K562 (cell line): ENCODE data around the gene MAML1. TPM values are rescaled to one million over a fixed set of nuclear protein-coding genes. Genes with fewer than 3 reads are reported as not detected.

Experiments
- CEBPB ChIP-seq: fragments of 450-650 bp; IDR thresholded peaks from 2 replicates; pipeline ENCODE4 v1.6.1; 2016; ENCODE audit warnings: missing genetic modification characterization, missing compliant biosample characterization
- CHD7 ChIP-seq: fragments of 200-600 bp; sonication (generic); IDR thresholded peaks from one replicate; pipeline ENCODE4 v1.6.1; 2012; ENCODE audit warnings: mild to moderate bottlenecking, low read depth, low read length, inconsistent platforms
- LCOR ChIP-seq: sonication (generic); formaldehyde crosslinking; IDR thresholded peaks from 2 replicates; pipeline ENCODE4 v1.8.0; 2022; ENCODE audit warnings: mild to moderate bottlenecking, missing genetic modification reagents
- MIER1 ChIP-seq: fragments of 450-650 bp; IDR thresholded peaks from 2 replicates; pipeline ENCODE4 v1.6.1; 2016; ENCODE audit warnings: antibody characterized with exemption, mild to moderate bottlenecking, low read depth
- NR1H2 ChIP-seq: sonication (generic); formaldehyde crosslinking; IDR thresholded peaks from 2 replicates; pipeline ENCODE4 v1.4.0; 2020; ENCODE audit warnings: mild to moderate bottlenecking, missing genetic modification reagents
- PURB ChIP-seq: sonication (generic); formaldehyde crosslinking; IDR thresholded peaks from 2 replicates; pipeline ENCODE4 v1.9.0; 2021; ENCODE audit warnings: low read depth, mild to moderate bottlenecking, missing genetic modification reagents
- SNAPC5 ChIP-seq: fragments of 250-450 bp; sonication (Bioruptor Pico); IDR thresholded peaks from 2 replicates; pipeline ENCODE4 v1.8.0; 2021; ENCODE audit warnings: moderate library complexity, mild to moderate bottlenecking, inconsistent platforms
- SREBF2 ChIP-seq: sonication (generic); formaldehyde crosslinking; IDR thresholded peaks from 2 replicates; pipeline ENCODE4 v1.4.0; 2020; ENCODE audit warnings: mild to moderate bottlenecking, missing genetic modification reagents
- ZBED1 ChIP-seq: IDR thresholded peaks from 2 replicates; pipeline ENCODE4 v1.6.1; 2014
- ZNF174 ChIP-seq: fragments of 250-450 bp; sonication (Bioruptor Pico); IDR thresholded peaks from 2 replicates; pipeline ENCODE4 v1.4.0; 2020; ENCODE audit warnings: mild to moderate bottlenecking
- polyA plus RNA-seq, 8 experiments: library from polyadenylated mRNA; depleted of rRNA in 4 of 8; stranded (reverse) in 5 of 8; unstranded in 3 of 8; fragments of >200 nt; fragmentation: Nextera tagmentation in 2 of 8; fragmentation: Illumina TruSeq in 1 of 8; extraction: Ambion mirVana in 2 of 8; extraction: Trizol in 1 of 8; gene quantifications; 2 replicates each; pipeline versions ENCODE4 v1.2.1 to v1.2.3, GENCODE V29; 2011 to 2014; ENCODE audit warnings: inconsistent platforms in 1 of 8, missing spikeins in 1 of 8
- total RNA-seq, 7 experiments: library from RNA; depleted of rRNA in 6 of 7; stranded (reverse); fragments of >200 nt in 6 of 7; fragmentation: Illumina TruSeq in 2 of 7; extraction: Trizol in 2 of 7; gene quantifications; 2 replicates each; pipeline versions ENCODE4 v1.2.1 to v1.2.3, GENCODE V29; 2011 to 2021; ENCODE audit warnings: low replicate concordance in 1 of 7
- TF ChIP-seq, protein P1 (sequence below), 2 experiments: fragments of 450-650 bp; IDR thresholded peaks; 2 replicates each; pipeline ENCODE4 v1.6.1; 2016
- TF ChIP-seq, protein P2 (sequence below): fragments of 450-650 bp; formaldehyde crosslinking; IDR thresholded peaks from 2 replicates; pipeline ENCODE4 v1.4.0; 2020; ENCODE audit warnings: mild to moderate bottlenecking, moderate library complexity

MAML1 gene
- total and polyA plus RNA-seq, 9 of the 15 experiments (the other 6 are each of a cell fraction or from before 2014, with no cell fraction given): 0.32 to 18.4 (median 7.0) TPM

- TF ChIP-seq SREBF2 (CRISPR knock-in tag) (0 out of 2 replicates have a peak, but pooled peaks have one; percentile 28), LCOR (CRISPR knock-in tag) (no peak), NR1H2 (CRISPR knock-in tag) (no peak), SNAPC5 (CRISPR knock-in tag) (no peak), ZBED1 (0 out of 2 replicates have a peak, but pooled peaks have one; percentile 38), MIER1 (0 out of 2 replicates have a peak, but pooled peaks have one; percentile 16), ZNF174 (no peak), PURB (CRISPR knock-in tag) (no peak), CHD7 (no peak), CEBPB (tag) (no peak)
- TF ChIP-seq, protein P1, sequence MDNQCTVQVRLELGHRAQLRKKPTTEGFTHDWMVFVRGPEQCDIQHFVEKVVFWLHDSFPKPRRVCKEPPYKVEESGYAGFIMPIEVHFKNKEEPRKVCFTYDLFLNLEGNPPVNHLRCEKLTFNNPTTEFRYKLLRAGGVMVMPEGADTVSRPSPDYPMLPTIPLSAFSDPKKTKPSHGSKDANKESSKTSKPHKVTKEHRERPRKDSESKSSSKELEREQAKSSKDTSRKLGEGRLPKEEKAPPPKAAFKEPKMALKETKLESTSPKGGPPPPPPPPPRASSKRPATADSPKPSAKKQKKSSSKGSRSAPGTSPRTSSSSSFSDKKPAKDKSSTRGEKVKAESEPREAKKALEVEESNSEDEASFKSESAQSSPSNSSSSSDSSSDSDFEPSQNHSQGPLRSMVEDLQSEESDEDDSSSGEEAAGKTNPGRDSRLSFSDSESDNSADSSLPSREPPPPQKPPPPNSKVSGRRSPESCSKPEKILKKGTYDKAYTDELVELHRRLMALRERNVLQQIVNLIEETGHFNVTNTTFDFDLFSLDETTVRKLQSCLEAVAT (IDR thresholded peaks at IDR 0.05): peak in 1 of 2 experiments; percentile 14; a peak in 2 of 4 replicates
- TF ChIP-seq, protein P2, sequence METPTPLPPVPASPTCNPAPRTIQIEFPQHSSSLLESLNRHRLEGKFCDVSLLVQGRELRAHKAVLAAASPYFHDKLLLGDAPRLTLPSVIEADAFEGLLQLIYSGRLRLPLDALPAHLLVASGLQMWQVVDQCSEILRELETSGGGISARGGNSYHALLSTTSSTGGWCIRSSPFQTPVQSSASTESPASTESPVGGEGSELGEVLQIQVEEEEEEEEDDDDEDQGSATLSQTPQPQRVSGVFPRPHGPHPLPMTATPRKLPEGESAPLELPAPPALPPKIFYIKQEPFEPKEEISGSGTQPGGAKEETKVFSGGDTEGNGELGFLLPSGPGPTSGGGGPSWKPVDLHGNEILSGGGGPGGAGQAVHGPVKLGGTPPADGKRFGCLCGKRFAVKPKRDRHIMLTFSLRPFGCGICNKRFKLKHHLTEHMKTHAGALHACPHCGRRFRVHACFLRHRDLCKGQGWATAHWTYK (CRISPR knock-in tag): no peak
Observed at GRCh38 chr5:179699616-179700237, 32.9 kb upstream of the MAML1 start (continued).
